ENCODE results near the gene ZNF407. TPM values are rescaled to one million over a fixed set of nuclear protein-coding genes. Genes with fewer than 3 reads are reported as not detected.

The ZNF407 gene
- total and polyA plus RNA-seq, 8 donors, result 2.1 to 49.0 (median 14.6) TPM

- TF ChIP-seq CTCF (IDR thresholded peaks at IDR 0.05) (no peak), EP300 (IDR thresholded peaks at IDR 0.05) (no peak)
- no peaks in the 10 kb centered on the region for H3K36me3 ChIP-seq
- intact Hi-C loops (cut with DNase I; ENCODE audit: low total_unique reads), result no loop called here
- no peaks in the 10 kb centered on the region for H3K9me3 ChIP-seq
- H3K27me3 ChIP-seq, result no peaks in the 10 kb centered on the region
- no peak for DNase-seq
- H3K27ac ChIP-seq, result no peak overlapping the region
- WGBS, 5 donors, result 85 to 92% (median 91%) methylated on average over 16 of the region's 16 CpGs
- H3K4me1 ChIP-seq, result peaks cover 0 to 4% (median 2%) of the 10 kb centered on the region in 4 donors
- no peak overlapping the region for H3K4me3 ChIP-seq
Measured at GRCh38 chr18:75029481-75029880, 431.8 kb downstream of the ZNF407 start.

- Histone ChIP-seq H3K4me1 (peaks cover 0 to 24% (median 9%) of the 10 kb centered on the region in 4 donors), H3K9me3 (no peaks in the 10 kb centered on the region), H3K4me3 (no peak overlapping the region), H3K27ac (no peak overlapping the region), H3K27me3 (no peaks in the 10 kb centered on the region), H3K36me3 (no peaks in the 10 kb centered on the region)
- WGBS, 5 donors, result 58 to 74% (median 70%) methylated on average over 11 of the region's 11 CpGs
- DNase-seq, result no peak
- TF ChIP-seq POLR2A (IDR thresholded peaks at IDR 0.05) (no peak), POLR2AphosphoS5 (IDR thresholded peaks at IDR 0.05) (no peak), CTCF (IDR thresholded peaks at IDR 0.05) (no peak), EP300 (IDR thresholded peaks at IDR 0.05) (no peak)
- intact Hi-C loops (cut with DNase I; ENCODE audit: low total_unique reads), result no loop called here
Measured at GRCh38 chr18:75031717-75032317, 434.1 kb downstream of the ZNF407 start.

GRCh38 chr18:75033516-75033915 lies 435.8 kb downstream of the ZNF407 start:
- intact Hi-C loops (cut with DNase I; ENCODE audit: low total_unique reads), result no loop called here
- H3K36me3 ChIP-seq, result no peaks in the 10 kb centered on the region
- no peak overlapping the region for H3K27ac ChIP-seq
- H3K9me3 ChIP-seq, result no peaks in the 10 kb centered on the region
- no peak for DNase-seq
- TF ChIP-seq POLR2A (IDR thresholded peaks at IDR 0.05), result no peak
- no peak for TF ChIP-seq CTCF (IDR thresholded peaks at IDR 0.05)
- TF ChIP-seq EP300 (IDR thresholded peaks at IDR 0.05), result no peak
- peaks cover 0 to 33% (median 13%) of the 10 kb centered on the region in 4 donors for H3K4me1 ChIP-seq
- 87 to 97% (median 95%) methylated on average over 7 of the region's 7 CpGs for WGBS, 5 donors
- no peaks in the 10 kb centered on the region for H3K27me3 ChIP-seq
- no peak overlapping the region for H3K4me3 ChIP-seq

- no peak for TF ChIP-seq CTCF (IDR thresholded peaks at IDR 0.05)
- no peak for TF ChIP-seq EP300 (IDR thresholded peaks at IDR 0.05)
- no peak for TF ChIP-seq POLR2AphosphoS5 (IDR thresholded peaks at IDR 0.05)
- TF ChIP-seq POLR2A (IDR thresholded peaks at IDR 0.05), result no peak
- 64 to 84% (median 75%) methylated on average over 3 of the region's 3 CpGs for WGBS, 5 donors
- Histone ChIP-seq H3K27me3 (no peaks in the 10 kb centered on the region), H3K9me3 (no peaks in the 10 kb centered on the region), H3K27ac (no peak overlapping the region), H3K4me3 (no peak overlapping the region), H3K4me1 (peaks cover 0 to 29% (median 13%) of the 10 kb centered on the region in 4 donors), H3K36me3 (no peaks in the 10 kb centered on the region)
- intact Hi-C loops (cut with DNase I; ENCODE audit: low total_unique reads), result no loop called here
- no peak for DNase-seq
Measured at GRCh38 chr18:75034937-75035336, 437.3 kb downstream of the ZNF407 start.

Data from stomach (tissue), 9 donors.